LNCAP (cell line): ENCODE measurements around the gene DMXL1.

Experiments
- CTCF ChIP-seq: fragments of 450-650 bp; IDR thresholded peaks from 2 replicates; pipeline ENCODE4 v1.5.1; 2017; ENCODE audit warnings: mild to moderate bottlenecking

The DMXL1 gene

GRCh38 chr5:119070828-119071560, at the start of gene DMXL1:
Gene DMXL1, plus strand, starts transcription at chr5:119071087. Its CDS starts 483 bp downstream, at chr5:119071570.
- no peak for TF ChIP-seq CTCF

- TF ChIP-seq CTCF = no peak
Observed at GRCh38 chr5:119021149-119021732, 49.6 kb upstream of the DMXL1 start.

GRCh38 chr5:119022017-119022745, 48.7 kb upstream of the DMXL1 start:
- TF ChIP-seq CTCF = peak; percentile 62

GRCh38 chr5:119022773-119023172, 48.1 kb upstream of the DMXL1 start:
- no peak for TF ChIP-seq CTCF

GRCh38 chr5:119028575-119028974, 42.3 kb upstream of the DMXL1 start:
- TF ChIP-seq CTCF = no peak

GRCh38 chr5:119031011-119031886, 39.6 kb upstream of the DMXL1 start:
- TF ChIP-seq CTCF = no peak

- no peak for TF ChIP-seq CTCF
Observed at GRCh38 chr5:119031905-119032304, 39.0 kb upstream of the DMXL1 start.
